HepG2 (cell line): ENCODE results near the gene GLYR1. TPM values are rescaled to one million over a fixed set of nuclear protein-coding genes. Genes with fewer than 3 reads are reported as not detected.

Experiments
- ATF7 ChIP-seq, 2 experiments: fragments of 450-650 bp in 1 of 2; sonication (generic) in 1 of 2; formaldehyde crosslinking in 1 of 2; IDR thresholded peaks; 2 replicates each; pipeline versions ENCODE4 v1.4.0 to v1.6.1; 2016 to 2020; ENCODE audit warnings: antibody characterized with exemption in 1 of 2, mild to moderate bottlenecking in 1 of 2, missing genetic modification reagents in 1 of 2
- CBX2 ChIP-seq, 2 experiments: fragments of 200-600 bp in 1 of 2; sonication (generic); formaldehyde crosslinking in 1 of 2; IDR thresholded peaks; 2 replicates each; pipeline versions ENCODE4 v1.7.0 to v1.8.1; 2018 to 2022; ENCODE audit warnings: low read depth in 2 of 2, low read length in 1 of 2, mild to moderate bottlenecking in 1 of 2, missing genetic modification reagents in 1 of 2
- HDAC2 ChIP-seq: sonication (generic); formaldehyde crosslinking; IDR thresholded peaks from 2 replicates; pipeline ENCODE4 v1.4.0; 2020; ENCODE audit warnings: missing genetic modification reagents
- MLX ChIP-seq: IDR thresholded peaks from 2 replicates; pipeline ENCODE4 v1.6.1; 2016
- NR1H2 ChIP-seq: sonication (generic); formaldehyde crosslinking; IDR thresholded peaks from 2 replicates; pipeline ENCODE4 v1.8.1; 2022; ENCODE audit warnings: low read depth, missing genetic modification reagents, borderline replicate concordance
- PAX8 ChIP-seq: sonication (generic); formaldehyde crosslinking; IDR thresholded peaks from 2 replicates; pipeline ENCODE4 v1.8.0; 2022; ENCODE audit warnings: mild to moderate bottlenecking, missing genetic modification reagents, borderline replicate concordance
- RARG ChIP-seq: sonication (generic); formaldehyde crosslinking; IDR thresholded peaks from 2 replicates; pipeline ENCODE4 v1.4.0; 2020; ENCODE audit warnings: low read depth, mild to moderate bottlenecking, missing genetic modification reagents
- SP2 ChIP-seq: sonication (generic); formaldehyde crosslinking; IDR thresholded peaks from 2 replicates; pipeline ENCODE4 v1.5.1; 2020; ENCODE audit warnings: mild to moderate bottlenecking, missing genetic modification reagents
- THAP8 ChIP-seq: sonication (generic); formaldehyde crosslinking; IDR thresholded peaks from 2 replicates; pipeline ENCODE4 v1.5.1; 2020; ENCODE audit warnings: missing genetic modification reagents, mild to moderate bottlenecking, borderline replicate concordance
- ZNF253 ChIP-seq: sonication (generic); formaldehyde crosslinking; IDR thresholded peaks from 2 replicates; pipeline ENCODE4 v1.8.0; 2022; ENCODE audit warnings: mild to moderate bottlenecking, missing genetic modification reagents, borderline replicate concordance
- ZNF274 ChIP-seq: sonication (generic); formaldehyde crosslinking; IDR thresholded peaks from 2 replicates; pipeline ENCODE4 v1.5.1; 2020; ENCODE audit warnings: mild to moderate bottlenecking, missing genetic modification reagents
- ZNF44 ChIP-seq: sonication (generic); formaldehyde crosslinking; IDR thresholded peaks from 2 replicates; pipeline ENCODE4 v1.5.1; 2020; ENCODE audit warnings: mild to moderate bottlenecking, missing genetic modification reagents
- ZNF496 ChIP-seq: sonication (generic); formaldehyde crosslinking; IDR thresholded peaks from 2 replicates; pipeline ENCODE4 v1.8.1; 2023; ENCODE audit warnings: mild to moderate bottlenecking, moderate library complexity, missing genetic modification reagents; ENCODE audit not compliant: insufficient replicate concordance
- ZNF816 ChIP-seq: sonication (generic); formaldehyde crosslinking; IDR thresholded peaks from 2 replicates; pipeline ENCODE4 v1.8.0; 2022; ENCODE audit warnings: missing genetic modification reagents, mild to moderate bottlenecking, borderline replicate concordance
- polyA plus RNA-seq, 8 experiments: library from polyadenylated mRNA; depleted of rRNA in 3 of 8; stranded (reverse) in 7 of 8; unstranded in 1 of 8; fragments of >200 nt; fragmentation: Illumina TruSeq in 4 of 8; extraction: Trizol in 4 of 8; gene quantifications; 2 replicates each; pipeline versions ENCODE4 v1.2.1 to v1.2.3, GENCODE V29; 2011 to 2016; ENCODE audit warnings: low read depth in 4 of 8, missing spikeins in 1 of 8, mixed read lengths in 1 of 8; ENCODE audit not compliant: insufficient read depth in 1 of 8
- total RNA-seq, 5 experiments: library from RNA; depleted of rRNA; stranded (reverse); fragments of >200 nt; fragmentation: Illumina TruSeq; extraction: Trizol; gene quantifications; 2 replicates each; pipeline ENCODE4 v1.2.3, GENCODE V29; 2016; ENCODE audit warnings: low read depth in 1 of 5
- TF ChIP-seq, protein P1 (sequence below): sonication (generic); formaldehyde crosslinking; IDR thresholded peaks from 2 replicates; pipeline ENCODE4 v1.8.0; 2022; ENCODE audit warnings: missing genetic modification reagents, mild to moderate bottlenecking, borderline replicate concordance
- TF ChIP-seq, protein P2 (sequence below), 2 experiments: IDR thresholded peaks; 2 replicates each; pipeline ENCODE4 v1.6.1; 2011 to 2012; ENCODE audit warnings: low read length in 2 of 2, borderline replicate concordance in 1 of 2, low read depth in 1 of 2, mild to moderate bottlenecking in 1 of 2, moderate library complexity in 1 of 2
- TF ChIP-seq, protein P3 (sequence below): sonication (generic); formaldehyde crosslinking; IDR thresholded peaks from 2 replicates; pipeline ENCODE4 v1.4.0; 2020; ENCODE audit warnings: missing genetic modification reagents
- TF ChIP-seq, protein P4 (sequence below): sonication (generic); formaldehyde crosslinking; IDR thresholded peaks from 2 replicates; pipeline ENCODE4 v1.9.0; 2021; ENCODE audit warnings: missing genetic modification reagents, mild to moderate bottlenecking, borderline replicate concordance

GLYR1 gene
- total and polyA plus RNA-seq, 2 of the 13 experiments (the other 11 are each of a cell fraction or from before 2014, with no cell fraction given) = 28.3 to 48.7 TPM

DNA sequence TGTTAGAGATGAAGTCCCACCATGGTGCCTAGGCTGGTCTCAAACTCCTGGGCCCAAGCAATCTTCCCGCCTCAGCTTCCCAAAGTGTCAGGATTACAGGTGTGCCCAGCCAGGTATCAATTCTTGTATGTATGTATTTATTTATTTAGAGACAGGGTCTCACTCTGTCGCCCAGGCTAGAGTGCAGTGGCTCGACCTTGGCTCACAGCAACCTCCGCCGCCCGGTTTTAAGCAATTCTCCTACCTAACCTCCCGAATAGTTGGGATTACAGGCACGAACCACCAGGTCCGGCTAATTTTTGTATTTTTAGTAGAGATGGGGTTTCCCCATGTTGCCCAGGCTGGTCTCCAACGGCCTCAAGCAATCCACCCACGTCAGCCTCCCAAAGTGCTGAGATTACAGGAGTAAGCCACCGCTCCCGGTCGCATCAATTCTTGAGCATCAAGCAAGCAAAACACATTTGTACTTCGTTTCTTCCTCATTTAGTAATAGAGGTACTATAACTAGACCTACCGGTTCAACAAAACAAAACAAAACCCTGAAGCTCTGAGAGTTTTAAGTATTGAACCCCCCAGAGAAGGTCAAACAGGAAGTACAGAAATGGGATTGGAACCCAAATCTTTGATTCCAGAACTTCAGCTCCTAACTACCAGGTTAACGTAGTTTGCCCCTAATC, 79.1 kb downstream of the GLYR1 start (continued):
- TF ChIP-seq, protein P1, sequence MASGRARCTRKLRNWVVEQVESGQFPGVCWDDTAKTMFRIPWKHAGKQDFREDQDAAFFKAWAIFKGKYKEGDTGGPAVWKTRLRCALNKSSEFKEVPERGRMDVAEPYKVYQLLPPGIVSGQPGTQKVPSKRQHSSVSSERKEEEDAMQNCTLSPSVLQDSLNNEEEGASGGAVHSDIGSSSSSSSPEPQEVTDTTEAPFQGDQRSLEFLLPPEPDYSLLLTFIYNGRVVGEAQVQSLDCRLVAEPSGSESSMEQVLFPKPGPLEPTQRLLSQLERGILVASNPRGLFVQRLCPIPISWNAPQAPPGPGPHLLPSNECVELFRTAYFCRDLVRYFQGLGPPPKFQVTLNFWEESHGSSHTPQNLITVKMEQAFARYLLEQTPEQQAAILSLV (CRISPR knock-in tag) = no peak
- TF ChIP-seq, protein P2, sequence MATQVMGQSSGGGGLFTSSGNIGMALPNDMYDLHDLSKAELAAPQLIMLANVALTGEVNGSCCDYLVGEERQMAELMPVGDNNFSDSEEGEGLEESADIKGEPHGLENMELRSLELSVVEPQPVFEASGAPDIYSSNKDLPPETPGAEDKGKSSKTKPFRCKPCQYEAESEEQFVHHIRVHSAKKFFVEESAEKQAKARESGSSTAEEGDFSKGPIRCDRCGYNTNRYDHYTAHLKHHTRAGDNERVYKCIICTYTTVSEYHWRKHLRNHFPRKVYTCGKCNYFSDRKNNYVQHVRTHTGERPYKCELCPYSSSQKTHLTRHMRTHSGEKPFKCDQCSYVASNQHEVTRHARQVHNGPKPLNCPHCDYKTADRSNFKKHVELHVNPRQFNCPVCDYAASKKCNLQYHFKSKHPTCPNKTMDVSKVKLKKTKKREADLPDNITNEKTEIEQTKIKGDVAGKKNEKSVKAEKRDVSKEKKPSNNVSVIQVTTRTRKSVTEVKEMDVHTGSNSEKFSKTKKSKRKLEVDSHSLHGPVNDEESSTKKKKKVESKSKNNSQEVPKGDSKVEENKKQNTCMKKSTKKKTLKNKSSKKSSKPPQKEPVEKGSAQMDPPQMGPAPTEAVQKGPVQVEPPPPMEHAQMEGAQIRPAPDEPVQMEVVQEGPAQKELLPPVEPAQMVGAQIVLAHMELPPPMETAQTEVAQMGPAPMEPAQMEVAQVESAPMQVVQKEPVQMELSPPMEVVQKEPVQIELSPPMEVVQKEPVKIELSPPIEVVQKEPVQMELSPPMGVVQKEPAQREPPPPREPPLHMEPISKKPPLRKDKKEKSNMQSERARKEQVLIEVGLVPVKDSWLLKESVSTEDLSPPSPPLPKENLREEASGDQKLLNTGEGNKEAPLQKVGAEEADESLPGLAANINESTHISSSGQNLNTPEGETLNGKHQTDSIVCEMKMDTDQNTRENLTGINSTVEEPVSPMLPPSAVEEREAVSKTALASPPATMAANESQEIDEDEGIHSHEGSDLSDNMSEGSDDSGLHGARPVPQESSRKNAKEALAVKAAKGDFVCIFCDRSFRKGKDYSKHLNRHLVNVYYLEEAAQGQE (IDR thresholded peaks at IDR 0.05; ENCODE audit: borderline replicate concordance in 1 of 2, low read depth in 1 of 2, low read length in 2 of 2) = no peak
- TF ChIP-seq, protein P3, sequence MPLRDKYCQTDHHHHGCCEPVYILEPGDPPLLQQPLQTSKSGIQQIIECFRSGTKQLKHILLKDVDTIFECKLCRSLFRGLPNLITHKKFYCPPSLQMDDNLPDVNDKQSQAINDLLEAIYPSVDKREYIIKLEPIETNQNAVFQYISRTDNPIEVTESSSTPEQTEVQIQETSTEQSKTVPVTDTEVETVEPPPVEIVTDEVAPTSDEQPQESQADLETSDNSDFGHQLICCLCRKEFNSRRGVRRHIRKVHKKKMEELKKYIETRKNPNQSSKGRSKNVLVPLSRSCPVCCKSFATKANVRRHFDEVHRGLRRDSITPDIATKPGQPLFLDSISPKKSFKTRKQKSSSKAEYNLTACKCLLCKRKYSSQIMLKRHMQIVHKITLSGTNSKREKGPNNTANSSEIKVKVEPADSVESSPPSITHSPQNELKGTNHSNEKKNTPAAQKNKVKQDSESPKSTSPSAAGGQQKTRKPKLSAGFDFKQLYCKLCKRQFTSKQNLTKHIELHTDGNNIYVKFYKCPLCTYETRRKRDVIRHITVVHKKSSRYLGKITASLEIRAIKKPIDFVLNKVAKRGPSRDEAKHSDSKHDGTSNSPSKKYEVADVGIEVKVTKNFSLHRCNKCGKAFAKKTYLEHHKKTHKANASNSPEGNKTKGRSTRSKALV (CRISPR knock-in tag) = no peak
- TF ChIP-seq CBX2 (IDR thresholded peaks at IDR 0.05; ENCODE audit: low read depth, low read length) (no peak), CBX2 (CRISPR knock-in tag; IDR thresholded peaks at IDR 0.05; ENCODE audit: low read depth) (no peak), THAP8 (CRISPR knock-in tag) (0 out of 2 replicates have a peak, but pooled peaks have one; percentile 62), HDAC2 (CRISPR knock-in tag) (no peak), ATF7 (IDR thresholded peaks at IDR 0.05) (no peak), ATF7 (CRISPR knock-in tag; IDR thresholded peaks at IDR 0.05) (no peak), PAX8 (CRISPR knock-in tag) (no peak), ZNF44 (CRISPR knock-in tag) (peak; percentile 66; the same call in 1 of the 2 replicates), ZNF496 (CRISPR knock-in tag) (no peak), ZNF274 (CRISPR knock-in tag) (no peak), NR1H2 (CRISPR knock-in tag) (no peak), ZNF816 (CRISPR knock-in tag) (peak; percentile 77), RARG (CRISPR knock-in tag) (0 out of 2 replicates have a peak, but pooled peaks have one; percentile 53), MLX (CRISPR knock-in tag) (no peak), SP2 (CRISPR knock-in tag) (0 out of 2 replicates have a peak, but pooled peaks have one; percentile 12), ZNF253 (CRISPR knock-in tag) (no peak)
- TF ChIP-seq, protein P4, sequence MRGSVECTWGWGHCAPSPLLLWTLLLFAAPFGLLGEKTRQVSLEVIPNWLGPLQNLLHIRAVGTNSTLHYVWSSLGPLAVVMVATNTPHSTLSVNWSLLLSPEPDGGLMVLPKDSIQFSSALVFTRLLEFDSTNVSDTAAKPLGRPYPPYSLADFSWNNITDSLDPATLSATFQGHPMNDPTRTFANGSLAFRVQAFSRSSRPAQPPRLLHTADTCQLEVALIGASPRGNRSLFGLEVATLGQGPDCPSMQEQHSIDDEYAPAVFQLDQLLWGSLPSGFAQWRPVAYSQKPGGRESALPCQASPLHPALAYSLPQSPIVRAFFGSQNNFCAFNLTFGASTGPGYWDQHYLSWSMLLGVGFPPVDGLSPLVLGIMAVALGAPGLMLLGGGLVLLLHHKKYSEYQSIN (CRISPR knock-in tag) = no peak
